ENCODE results near the gene SNAP91.

SNAP91 gene

DNA sequence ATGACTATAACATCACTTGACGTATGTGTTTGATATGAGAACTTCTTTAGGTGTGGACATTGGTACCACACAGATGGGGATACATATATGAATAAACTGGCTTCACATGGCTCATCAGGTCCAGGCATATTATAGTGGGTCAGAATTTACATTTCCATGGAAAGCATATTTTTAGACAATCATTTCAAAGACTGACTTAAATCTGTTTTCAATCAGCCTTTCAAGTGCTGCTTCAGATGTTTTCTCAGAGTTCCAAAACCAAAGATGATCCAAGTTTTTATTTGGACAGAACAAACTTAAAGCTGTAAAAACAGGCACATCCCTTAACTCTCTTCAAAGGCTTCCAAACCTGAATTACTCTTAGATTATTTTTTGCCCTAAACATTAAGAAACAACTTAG is 108.4 kb downstream of the SNAP91 start:
- Mint-ChIP-seq H3K4me3 (no peak overlapping the region), H3K36me3 (ENCODE audit: low read depth) (no peaks in the 10 kb centered on the region), H3K9me3 (no peaks in the 10 kb centered on the region), H3K4me1 (peaks cover 31% of the 10 kb centered on the region), H3K27me3 (ENCODE audit: low read depth) (no peaks in the 10 kb centered on the region), H3K27ac (peak overlapping the region in 2 of 3 experiments; percentile 20 to 27)
- TF ChIP-seq CTCF (IDR thresholded peaks at IDR 0.05; ENCODE audit: unreplicated experiment in 3 of 3): no peak

GRCh38 chr6:83597511-83597910 is 111.4 kb downstream of the SNAP91 start:
- H3K4me3 Mint-ChIP-seq: no peak overlapping the region
- peak overlapping the region; percentile 40 to 67 (median 43) for H3K27ac Mint-ChIP-seq
- TF ChIP-seq CTCF (IDR thresholded peaks at IDR 0.05; ENCODE audit: unreplicated experiment in 3 of 3): no peak
- H3K36me3 Mint-ChIP-seq (ENCODE audit: low read depth): no peaks in the 10 kb centered on the region
- H3K27me3 Mint-ChIP-seq (ENCODE audit: low read depth): no peaks in the 10 kb centered on the region
- peaks cover 31% of the 10 kb centered on the region for H3K4me1 Mint-ChIP-seq
- H3K9me3 Mint-ChIP-seq: no peaks in the 10 kb centered on the region

GRCh38 chr6:83597051-83597450 is 111.8 kb downstream of the SNAP91 start:
- H3K36me3 Mint-ChIP-seq (ENCODE audit: low read depth): no peaks in the 10 kb centered on the region
- H3K9me3 Mint-ChIP-seq: no peaks in the 10 kb centered on the region
- H3K27ac Mint-ChIP-seq: peak overlapping the region; percentile 40 to 67 (median 43)
- no peak overlapping the region for H3K4me3 Mint-ChIP-seq
- H3K27me3 Mint-ChIP-seq (ENCODE audit: low read depth): no peaks in the 10 kb centered on the region
- TF ChIP-seq CTCF (IDR thresholded peaks at IDR 0.05; ENCODE audit: unreplicated experiment in 3 of 3): no peak
- peaks cover 31% of the 10 kb centered on the region for H3K4me1 Mint-ChIP-seq

DNA sequence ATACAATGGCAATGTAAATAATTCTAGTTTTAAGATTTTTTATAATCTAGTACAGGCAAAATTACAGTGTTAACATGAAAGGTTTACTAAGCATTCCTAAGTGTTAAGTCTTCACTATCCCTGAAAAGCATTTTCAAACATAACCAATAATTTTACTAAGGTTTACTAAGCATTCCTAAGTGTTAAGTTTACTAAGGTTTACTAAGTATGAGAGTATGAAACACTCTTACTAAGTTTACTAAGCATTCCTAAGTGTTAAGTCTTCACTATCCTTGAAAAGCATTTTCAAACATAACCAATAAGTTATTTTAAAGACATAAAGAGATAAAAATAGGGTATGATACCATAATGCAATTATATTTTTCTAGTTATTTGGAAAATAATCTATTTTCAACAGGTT is 114.0 kb downstream of the SNAP91 start:
- no peaks in the 10 kb centered on the region for H3K9me3 Mint-ChIP-seq
- H3K27me3 Mint-ChIP-seq (ENCODE audit: low read depth): no peaks in the 10 kb centered on the region
- H3K4me1 Mint-ChIP-seq: peaks cover 17% of the 10 kb centered on the region
- no peak overlapping the region for H3K4me3 Mint-ChIP-seq
- no peak for TF ChIP-seq CTCF (IDR thresholded peaks at IDR 0.05; ENCODE audit: unreplicated experiment in 3 of 3)
- no peaks in the 10 kb centered on the region for H3K36me3 Mint-ChIP-seq (ENCODE audit: low read depth)
- no peak overlapping the region for H3K27ac Mint-ChIP-seq

DNA sequence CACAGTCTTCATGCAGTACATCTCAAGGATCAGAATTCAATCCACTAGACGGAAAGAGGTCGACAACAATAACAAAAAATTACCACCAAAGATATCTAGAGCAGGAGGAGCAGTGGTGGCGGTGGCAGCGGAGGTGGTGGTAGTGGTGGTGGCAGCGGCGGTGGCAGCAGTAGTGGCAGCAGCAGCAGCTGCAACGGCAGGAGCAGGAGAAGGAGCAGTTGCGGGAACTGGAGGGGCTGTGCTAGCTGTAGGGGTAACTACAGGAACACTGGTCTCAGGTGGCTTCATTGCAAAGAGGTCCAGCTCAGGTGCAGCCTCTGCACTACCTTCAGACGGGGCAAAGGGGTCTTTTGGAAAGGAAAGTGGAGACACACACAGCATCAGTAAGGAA is 115.5 kb downstream of the SNAP91 start:
- Mint-ChIP-seq H3K9me3 (no peaks in the 10 kb centered on the region), H3K27ac (no peak overlapping the region), H3K27me3 (ENCODE audit: low read depth) (no peaks in the 10 kb centered on the region), H3K4me1 (peaks cover 17% of the 10 kb centered on the region), H3K4me3 (no peak overlapping the region), H3K36me3 (ENCODE audit: low read depth) (no peaks in the 10 kb centered on the region)
- no peak for TF ChIP-seq CTCF (IDR thresholded peaks at IDR 0.05; ENCODE audit: unreplicated experiment in 3 of 3)

- H3K4me3 Mint-ChIP-seq: no peak overlapping the region
- H3K27me3 Mint-ChIP-seq (ENCODE audit: low read depth): no peaks in the 10 kb centered on the region
- TF ChIP-seq CTCF (IDR thresholded peaks at IDR 0.05; ENCODE audit: unreplicated experiment in 3 of 3): peak; percentile 12 to 30 (median 19)
- H3K4me1 Mint-ChIP-seq: peaks cover 17% of the 10 kb centered on the region
- no peaks in the 10 kb centered on the region for H3K9me3 Mint-ChIP-seq
- no peaks in the 10 kb centered on the region for H3K36me3 Mint-ChIP-seq (ENCODE audit: low read depth)
- H3K27ac Mint-ChIP-seq: no peak overlapping the region
These were observed 116.0 kb downstream of the SNAP91 start for GRCh38 chr6:83592770-83593394.

All from nephron (organoid).